PC-9 (cell line): ENCODE data around the gene CARMIL1. TPM values are rescaled to one million over a fixed set of nuclear protein-coding genes. Genes with fewer than 3 reads are reported as not detected.

Source experiments
- BruUV-seq: library from RNA; stranded (reverse); fragments of 400-500 nt; replicated peaks from 2 replicates; lab custom pipeline; 2021; lab: Mats Ljungman, UMichigan
- CTCF ChIA-PET: fragments of 300-600 bp; sonication (Branson Sonifier 250); formaldehyde crosslinking; loops from one replicate; lab custom pipeline; 2022; ENCODE audit warnings: antibody characterized with exemption; lab: Charles Lee
- POLR2A ChIA-PET: fragments of 300-600 bp; sonication (Branson Sonifier 250); formaldehyde crosslinking; loops from one replicate; lab custom pipeline; 2022; ENCODE audit warnings: antibody characterized with exemption; ENCODE audit not compliant: unreplicated experiment; lab: Charles Lee
- DNase-seq, 2 experiments: peaks; one replicate each; pipeline versions ENCODE4 v3.0.0 to v3.0.0-alpha.2; 2015 to 2022; ENCODE audit warnings: mixed read lengths in 1 of 2
- H2AFZ ChIP-seq: fragments of 200-600 bp; sonication (generic); 2 replicates; pipeline ENCODE4 v1.8.1; 2017; ENCODE audit warnings: antibody characterized with exemption
- H3F3A ChIP-seq: fragments of 200-600 bp; sonication (generic); 2 replicates; pipeline ENCODE4 v1.8.1; 2017; ENCODE audit warnings: antibody characterized with exemption, mild to moderate bottlenecking, low read depth; ENCODE audit not compliant: insufficient read depth
- H3K27ac ChIP-seq: fragments of 200-600 bp; sonication (generic); 2 replicates; pipeline ENCODE4 v1.6.1; 2016; ENCODE audit warnings: mixed run types
- H3K27me3 ChIP-seq: fragments of 200-600 bp; sonication (generic); 2 replicates; pipeline ENCODE4 v1.6.1; 2016; ENCODE audit warnings: low read depth, mixed run types; ENCODE audit not compliant: insufficient read depth
- H3K36me3 ChIP-seq: fragments of 200-600 bp; sonication (generic); 2 replicates; pipeline ENCODE4 v1.6.1; 2016; ENCODE audit warnings: low read depth, mixed run types
- H3K4me1 ChIP-seq: fragments of 200-600 bp; sonication (generic); replicated peaks from 2 replicates; pipeline ENCODE4 v1.6.1; 2016; ENCODE audit warnings: mixed run types; ENCODE audit not compliant: insufficient read depth
- H3K4me2 ChIP-seq: fragments of 200-600 bp; sonication (generic); 2 replicates; pipeline ENCODE4 v1.6.1; 2017; ENCODE audit warnings: mixed run types
- H3K4me3 ChIP-seq: fragments of 200-600 bp; sonication (generic); 2 replicates; pipeline ENCODE4 v1.6.1; 2016; ENCODE audit warnings: mixed run types
- H3K79me2 ChIP-seq: fragments of 200-600 bp; sonication (generic); 2 replicates; pipeline ENCODE4 v1.6.1; 2017; ENCODE audit warnings: low read depth, mixed run types
- H3K9me2 ChIP-seq: fragments of 200-600 bp; sonication (generic); 2 replicates; pipeline ENCODE4 v1.8.1; 2017; ENCODE audit warnings: mild to moderate bottlenecking; ENCODE audit not compliant: insufficient read depth
- H3K9me3 ChIP-seq: fragments of 200-600 bp; sonication (generic); 2 replicates; pipeline ENCODE4 v1.8.1; 2016; ENCODE audit warnings: low read depth; ENCODE audit not compliant: insufficient read depth
- H4K20me1 ChIP-seq: fragments of 200-600 bp; sonication (generic); 2 replicates; pipeline ENCODE4 v1.8.1; 2017; ENCODE audit not compliant: insufficient read depth
- EZH2 ChIP-seq: fragments of 200-600 bp; sonication (generic); IDR thresholded peaks from 2 replicates; pipeline ENCODE4 v1.8.0; 2017; ENCODE audit warnings: antibody characterized with exemption, low read depth
- intact Hi-C: fragments of 100-400 bp; cut with micrococcal nuclease; formaldehyde crosslinking; loops from one replicate; pipeline ENCODE4 v1.10.0; 2022; ENCODE audit not compliant: unreplicated experiment
- total RNA-seq: library from RNA; stranded (reverse); gene quantifications from 2 replicates; pipeline ENCODE4 v1.2.3, GENCODE V29; 2021
- TF ChIP-seq, protein P1 (sequence below): fragments of 200-600 bp; sonication (generic); conservative IDR thresholded peaks from 2 replicates; pipeline ENCODE4 v1.6.1; 2017; ENCODE audit warnings: mixed run types, antibody characterized with exemption, mild to moderate bottlenecking, moderate library complexity

Gene CARMIL1
- total RNA-seq, 1 experiment from 2014 or later: 33.1 TPM

DNA sequence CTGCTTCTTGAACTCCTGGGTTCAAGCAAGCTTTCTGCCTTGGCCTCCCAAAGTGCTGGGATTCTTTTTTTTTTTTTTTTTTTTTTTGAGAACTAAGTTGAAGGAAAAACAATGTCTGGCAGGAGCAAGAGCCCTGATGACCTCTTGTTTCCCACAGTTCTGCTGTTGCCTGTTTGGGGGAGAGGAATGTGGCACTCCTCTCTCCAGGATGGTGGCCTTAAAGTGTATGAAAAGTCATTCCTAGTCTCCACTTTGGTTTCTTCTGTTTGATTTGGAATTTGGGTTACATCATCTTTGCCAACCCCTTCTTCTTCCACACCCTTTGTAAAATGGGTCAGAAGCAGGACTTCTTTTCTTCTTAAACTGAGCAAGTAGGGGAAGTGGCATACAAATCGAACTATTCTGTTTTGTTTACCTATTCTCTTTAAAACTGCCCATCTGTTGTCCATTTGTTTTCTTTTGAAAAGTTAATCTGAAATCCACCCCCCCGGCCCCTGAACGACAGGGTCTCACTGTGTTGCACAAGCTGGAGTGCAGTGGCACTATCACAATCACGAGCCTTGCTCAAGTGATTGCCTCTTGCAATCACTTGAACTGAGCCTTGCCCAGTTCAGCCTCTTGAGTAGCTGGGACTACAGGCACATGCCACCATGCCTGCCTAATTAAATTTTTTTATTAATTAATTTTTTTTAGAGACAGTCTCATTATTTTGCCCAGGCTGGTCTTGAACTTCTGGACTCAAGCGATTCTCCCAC lies 11.3 kb downstream of the CARMIL1 start:
- no peaks in the 10 kb centered on the region for H3K9me3 ChIP-seq
- TF ChIP-seq, protein P1, sequence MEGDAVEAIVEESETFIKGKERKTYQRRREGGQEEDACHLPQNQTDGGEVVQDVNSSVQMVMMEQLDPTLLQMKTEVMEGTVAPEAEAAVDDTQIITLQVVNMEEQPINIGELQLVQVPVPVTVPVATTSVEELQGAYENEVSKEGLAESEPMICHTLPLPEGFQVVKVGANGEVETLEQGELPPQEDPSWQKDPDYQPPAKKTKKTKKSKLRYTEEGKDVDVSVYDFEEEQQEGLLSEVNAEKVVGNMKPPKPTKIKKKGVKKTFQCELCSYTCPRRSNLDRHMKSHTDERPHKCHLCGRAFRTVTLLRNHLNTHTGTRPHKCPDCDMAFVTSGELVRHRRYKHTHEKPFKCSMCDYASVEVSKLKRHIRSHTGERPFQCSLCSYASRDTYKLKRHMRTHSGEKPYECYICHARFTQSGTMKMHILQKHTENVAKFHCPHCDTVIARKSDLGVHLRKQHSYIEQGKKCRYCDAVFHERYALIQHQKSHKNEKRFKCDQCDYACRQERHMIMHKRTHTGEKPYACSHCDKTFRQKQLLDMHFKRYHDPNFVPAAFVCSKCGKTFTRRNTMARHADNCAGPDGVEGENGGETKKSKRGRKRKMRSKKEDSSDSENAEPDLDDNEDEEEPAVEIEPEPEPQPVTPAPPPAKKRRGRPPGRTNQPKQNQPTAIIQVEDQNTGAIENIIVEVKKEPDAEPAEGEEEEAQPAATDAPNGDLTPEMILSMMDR: no peak
- no peak for TF ChIP-seq EZH2
- intact Hi-C loops: no loop called here
- ChIA-PET CTCF (no interaction called here), POLR2A (interaction anchor here (0.6 kb wide), 1 partner anchor 11 kb away, joined by 7 read pairs; the partner anchor contains the start of gene CARMIL1)
- no peaks in the 10 kb centered on the region for H4K20me1 ChIP-seq
- no peaks in the 10 kb centered on the region for H3K27me3 ChIP-seq
- BruUV-seq: no TSS peak
- H3K27ac ChIP-seq: no peak overlapping the region
- peaks cover 3% of the 10 kb centered on the region; the same call in 1 of the 2 replicates for H3K36me3 ChIP-seq
- no peaks in the 10 kb centered on the region; the same call in 1 of the 2 replicates for H3K9me2 ChIP-seq
- no peak overlapping the region for H2AFZ ChIP-seq
- H3K4me3 ChIP-seq: no peak overlapping the region
- peaks cover 7% of the 10 kb centered on the region; the same call in 1 of the 2 replicates for H3K4me1 ChIP-seq
- H3K79me2 ChIP-seq: peaks cover 41% of the 10 kb centered on the region
- H3F3A ChIP-seq: no peaks in the 10 kb centered on the region
- H3K4me2 ChIP-seq: no peak overlapping the region
- no peak for DNase-seq

DNA sequence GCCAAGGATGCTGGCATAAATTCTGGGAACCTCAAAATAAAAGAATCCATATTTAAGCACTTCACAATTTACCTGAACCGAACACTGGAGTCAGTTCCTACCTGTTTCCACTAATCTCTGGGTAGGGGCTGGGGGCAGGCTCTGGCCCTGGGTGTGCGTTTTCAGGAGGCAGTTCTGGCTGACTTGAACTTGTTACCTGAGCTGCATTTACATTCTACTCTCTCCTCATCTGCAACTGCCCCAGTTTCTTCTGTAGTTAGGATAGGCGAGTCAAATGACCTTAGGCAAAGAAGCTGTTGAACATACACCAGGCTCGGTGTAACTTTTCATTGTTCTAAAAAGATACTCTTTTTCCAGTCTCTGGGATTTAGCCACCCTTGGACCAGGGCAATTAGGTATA lies 13.2 kb downstream of the CARMIL1 start:
- intact Hi-C loops: no loop called here
- Histone ChIP-seq H3K4me1 (peaks cover 7% of the 10 kb centered on the region; the same call in 1 of the 2 replicates), H3K4me3 (no peak overlapping the region), H3F3A (no peaks in the 10 kb centered on the region), H3K9me3 (no peaks in the 10 kb centered on the region), H2AFZ (no peak overlapping the region), H3K79me2 (peaks cover 41% of the 10 kb centered on the region), H3K27me3 (no peaks in the 10 kb centered on the region), H3K9me2 (no peaks in the 10 kb centered on the region), H3K36me3 (no peaks in the 10 kb centered on the region), H3K27ac (no peak overlapping the region), H4K20me1 (no peaks in the 10 kb centered on the region), H3K4me2 (no peak overlapping the region)
- ChIA-PET CTCF (no interaction called here), POLR2A (no interaction called here)
- BruUV-seq: no TSS peak
- DNase-seq: no peak
- TF ChIP-seq, protein P1: no peak
- no peak for TF ChIP-seq EZH2

DNA sequence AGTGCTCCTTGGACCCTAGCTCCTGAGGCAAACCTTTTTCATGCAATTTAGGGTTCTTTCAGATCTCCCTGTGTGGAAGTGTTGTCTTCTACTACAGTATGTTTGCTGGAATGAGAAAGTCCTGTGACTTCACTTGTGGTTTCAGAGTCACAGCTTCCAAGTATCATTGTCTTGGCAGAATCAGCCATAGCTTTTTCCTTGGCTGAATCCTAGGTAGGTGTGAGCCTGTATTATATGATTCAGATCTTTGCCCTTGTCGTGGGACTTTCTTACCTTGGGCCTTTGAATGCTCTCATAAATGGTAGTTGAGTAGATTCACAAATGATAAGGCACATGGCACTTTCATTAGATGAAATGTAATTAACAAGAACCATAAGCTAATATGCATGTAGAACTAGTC lies 16.5 kb downstream of the CARMIL1 start:
- H3K4me3 ChIP-seq: no peak overlapping the region
- H3K36me3 ChIP-seq: no peaks in the 10 kb centered on the region
- peaks cover 35% of the 10 kb centered on the region for H3K79me2 ChIP-seq
- no peaks in the 10 kb centered on the region for H3K9me2 ChIP-seq
- no TSS peak for BruUV-seq
- POLR2A ChIA-PET: no interaction called here
- H4K20me1 ChIP-seq: no peaks in the 10 kb centered on the region
- no peak overlapping the region for H2AFZ ChIP-seq
- H3F3A ChIP-seq: no peaks in the 10 kb centered on the region
- no peak for DNase-seq
- no peaks in the 10 kb centered on the region for H3K9me3 ChIP-seq
- CTCF ChIA-PET: interaction anchor here (0.6 kb wide), 1 partner anchor 16 kb away, joined by 4 read pairs; the partner anchor contains the start of gene CARMIL1
- intact Hi-C loops: no loop called here
- H3K4me2 ChIP-seq: no peak overlapping the region
- no peak for TF ChIP-seq EZH2
- TF ChIP-seq, protein P1: no peak
- H3K27ac ChIP-seq: no peak overlapping the region
- no peaks in the 10 kb centered on the region for H3K27me3 ChIP-seq
- H3K4me1 ChIP-seq: no peaks in the 10 kb centered on the region; the same call in 1 of the 2 replicates
